ENCODE data around the gene TPGS2.

DNA sequence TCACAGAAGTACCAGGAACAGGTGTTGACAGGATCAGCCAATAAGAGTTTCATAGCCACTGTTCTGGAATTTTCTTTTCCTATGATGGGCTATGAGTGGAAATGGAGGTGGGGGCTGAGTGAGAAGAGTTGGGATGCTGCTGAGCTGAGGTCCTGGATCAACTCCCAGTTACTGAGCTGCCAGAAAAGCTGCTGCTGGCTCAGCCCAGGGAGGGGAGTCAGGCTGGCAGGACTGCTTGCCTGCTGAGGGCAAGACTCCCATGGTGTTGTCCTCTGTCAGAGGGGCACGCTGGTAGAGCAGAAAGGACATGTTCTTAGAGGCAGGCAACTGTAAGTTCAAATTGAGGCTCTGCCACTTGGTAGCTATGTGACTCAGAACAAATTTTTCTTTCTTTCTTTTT is 11.8 kb downstream of the TPGS2 start:
- TF ChIP-seq, protein P1, sequence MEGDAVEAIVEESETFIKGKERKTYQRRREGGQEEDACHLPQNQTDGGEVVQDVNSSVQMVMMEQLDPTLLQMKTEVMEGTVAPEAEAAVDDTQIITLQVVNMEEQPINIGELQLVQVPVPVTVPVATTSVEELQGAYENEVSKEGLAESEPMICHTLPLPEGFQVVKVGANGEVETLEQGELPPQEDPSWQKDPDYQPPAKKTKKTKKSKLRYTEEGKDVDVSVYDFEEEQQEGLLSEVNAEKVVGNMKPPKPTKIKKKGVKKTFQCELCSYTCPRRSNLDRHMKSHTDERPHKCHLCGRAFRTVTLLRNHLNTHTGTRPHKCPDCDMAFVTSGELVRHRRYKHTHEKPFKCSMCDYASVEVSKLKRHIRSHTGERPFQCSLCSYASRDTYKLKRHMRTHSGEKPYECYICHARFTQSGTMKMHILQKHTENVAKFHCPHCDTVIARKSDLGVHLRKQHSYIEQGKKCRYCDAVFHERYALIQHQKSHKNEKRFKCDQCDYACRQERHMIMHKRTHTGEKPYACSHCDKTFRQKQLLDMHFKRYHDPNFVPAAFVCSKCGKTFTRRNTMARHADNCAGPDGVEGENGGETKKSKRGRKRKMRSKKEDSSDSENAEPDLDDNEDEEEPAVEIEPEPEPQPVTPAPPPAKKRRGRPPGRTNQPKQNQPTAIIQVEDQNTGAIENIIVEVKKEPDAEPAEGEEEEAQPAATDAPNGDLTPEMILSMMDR (IDR thresholded peaks at IDR 0.05; ENCODE audit: insufficient read depth, low read length, poor library complexity, severe bottlenecking): no peak
- no peak for TF ChIP-seq EZH2phosphoT487 (conservative IDR thresholded peaks at IDR 0.05; ENCODE audit: low read length)

All from SU-DHL-6 (cell line).